ENCODE results near the gene SEZ6L. TPM values are rescaled to one million over a fixed set of nuclear protein-coding genes. Genes with fewer than 3 reads are reported as not detected.

SEZ6L gene
- 8.6 and 11.6 TPM in 2 replicates for total RNA-seq (ENCODE audit: low replicate concordance)
- long read RNA-seq, partial matches to known transcripts, result 3 of 8 reads
- long read RNA-seq, other reads (novel, unspliced or antisense), result 5 of 8 reads

DNA sequence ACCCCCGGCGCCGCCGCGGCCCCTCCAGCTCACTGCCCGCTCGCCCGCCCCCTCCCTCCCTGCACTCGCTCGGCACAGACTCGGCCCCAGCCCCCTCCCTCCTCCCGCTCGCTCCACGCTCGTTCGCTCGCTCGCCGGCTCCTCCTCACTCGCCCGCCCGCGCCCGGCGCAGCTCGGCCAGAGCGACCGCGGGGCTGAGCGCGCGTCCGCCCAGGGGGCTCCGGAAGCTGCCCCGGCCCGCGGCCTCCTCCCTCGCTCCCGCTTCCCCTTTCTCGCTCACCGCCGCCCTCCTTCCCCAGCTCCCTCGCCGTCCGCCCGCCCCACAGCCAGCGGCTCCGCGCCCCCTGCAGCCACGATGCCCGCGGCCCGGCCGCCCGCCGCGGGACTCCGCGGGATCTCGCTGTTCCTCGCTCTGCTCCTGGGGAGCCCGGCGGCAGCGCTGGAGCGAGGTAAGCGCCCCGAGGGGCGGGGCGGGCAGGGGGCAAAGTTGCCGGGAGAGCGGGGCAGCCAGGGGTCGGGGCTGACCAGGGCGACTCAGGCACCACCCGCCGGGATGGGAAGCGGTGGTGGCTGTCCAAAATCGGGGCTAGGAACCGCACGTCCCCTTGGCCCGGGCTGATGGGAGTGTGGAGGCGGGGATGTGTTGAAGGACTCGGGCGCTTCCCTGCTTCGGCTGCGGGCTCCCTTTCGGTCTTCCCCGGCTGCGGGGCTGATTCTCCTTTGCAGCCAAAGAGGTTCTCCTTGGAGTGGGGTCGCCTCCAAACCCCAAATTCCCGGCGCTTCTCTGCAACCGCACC is at the start of gene SEZ6L:
Gene SEZ6L (plus strand): TSS at position 148 of the 797 bp plus-strand sequence. CDS start 208 bp downstream, at position 356.
- no peaks in the 10 kb centered on the region for H3K36me3 Mint-ChIP-seq
- no peak within 1 kb of the TSS for H3K27ac Mint-ChIP-seq
- peak within 1 kb of the TSS; percentile 77 for H3K4me3 Mint-ChIP-seq
- DNase-seq (ENCODE audit: extremely low spot score, unreplicated experiment), result no peak
- H3K27me3 Mint-ChIP-seq, result peaks cover 89% of the 10 kb centered on the region
- peaks cover 6% of the 10 kb centered on the region for H3K4me1 Mint-ChIP-seq (ENCODE audit: unreplicated experiment)
- TF ChIP-seq, protein P1, sequence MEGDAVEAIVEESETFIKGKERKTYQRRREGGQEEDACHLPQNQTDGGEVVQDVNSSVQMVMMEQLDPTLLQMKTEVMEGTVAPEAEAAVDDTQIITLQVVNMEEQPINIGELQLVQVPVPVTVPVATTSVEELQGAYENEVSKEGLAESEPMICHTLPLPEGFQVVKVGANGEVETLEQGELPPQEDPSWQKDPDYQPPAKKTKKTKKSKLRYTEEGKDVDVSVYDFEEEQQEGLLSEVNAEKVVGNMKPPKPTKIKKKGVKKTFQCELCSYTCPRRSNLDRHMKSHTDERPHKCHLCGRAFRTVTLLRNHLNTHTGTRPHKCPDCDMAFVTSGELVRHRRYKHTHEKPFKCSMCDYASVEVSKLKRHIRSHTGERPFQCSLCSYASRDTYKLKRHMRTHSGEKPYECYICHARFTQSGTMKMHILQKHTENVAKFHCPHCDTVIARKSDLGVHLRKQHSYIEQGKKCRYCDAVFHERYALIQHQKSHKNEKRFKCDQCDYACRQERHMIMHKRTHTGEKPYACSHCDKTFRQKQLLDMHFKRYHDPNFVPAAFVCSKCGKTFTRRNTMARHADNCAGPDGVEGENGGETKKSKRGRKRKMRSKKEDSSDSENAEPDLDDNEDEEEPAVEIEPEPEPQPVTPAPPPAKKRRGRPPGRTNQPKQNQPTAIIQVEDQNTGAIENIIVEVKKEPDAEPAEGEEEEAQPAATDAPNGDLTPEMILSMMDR (conservative IDR thresholded peaks at IDR 0.05), result peak; percentile 15
- no peaks in the 10 kb centered on the region for H3K9me3 Mint-ChIP-seq

DNA sequence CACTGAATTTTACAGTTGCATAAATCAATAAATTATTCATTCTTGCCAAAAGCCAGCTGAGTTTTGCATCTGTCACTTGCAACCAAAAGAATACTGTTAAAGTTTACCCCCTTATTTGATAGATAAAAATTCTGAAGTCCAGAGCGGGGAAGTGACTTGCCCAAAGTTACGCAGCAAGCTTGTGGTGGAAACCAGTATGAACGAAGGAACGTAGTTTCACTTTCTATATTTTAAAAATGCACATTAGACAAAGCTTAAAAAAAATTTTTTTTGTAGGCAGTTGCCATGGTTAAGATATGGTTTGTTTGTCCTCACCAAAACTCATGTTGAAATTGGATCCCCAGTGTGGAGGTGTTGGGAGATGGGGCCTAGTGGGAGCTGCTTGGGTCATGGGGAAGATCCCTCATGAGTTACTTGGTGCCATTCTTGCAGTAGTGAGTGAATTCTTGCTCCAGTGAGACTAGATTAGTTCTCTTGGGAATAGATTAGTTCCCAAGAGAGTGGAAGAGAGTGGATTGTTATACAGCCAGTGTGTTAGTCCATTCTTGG is 46.3 kb upstream of the SEZ6L start:
- peaks cover 24% of the 10 kb centered on the region for H3K27me3 Mint-ChIP-seq
- TF ChIP-seq, protein P1 (conservative IDR thresholded peaks at IDR 0.05), result no peak
- no peak overlapping the region for H3K27ac Mint-ChIP-seq
- no peaks in the 10 kb centered on the region for H3K4me1 Mint-ChIP-seq (ENCODE audit: unreplicated experiment)
- no peak overlapping the region for H3K4me3 Mint-ChIP-seq
- no peaks in the 10 kb centered on the region for H3K36me3 Mint-ChIP-seq
- DNase-seq (ENCODE audit: extremely low spot score, unreplicated experiment), result no peak
- no peaks in the 10 kb centered on the region for H3K9me3 Mint-ChIP-seq

DNA sequence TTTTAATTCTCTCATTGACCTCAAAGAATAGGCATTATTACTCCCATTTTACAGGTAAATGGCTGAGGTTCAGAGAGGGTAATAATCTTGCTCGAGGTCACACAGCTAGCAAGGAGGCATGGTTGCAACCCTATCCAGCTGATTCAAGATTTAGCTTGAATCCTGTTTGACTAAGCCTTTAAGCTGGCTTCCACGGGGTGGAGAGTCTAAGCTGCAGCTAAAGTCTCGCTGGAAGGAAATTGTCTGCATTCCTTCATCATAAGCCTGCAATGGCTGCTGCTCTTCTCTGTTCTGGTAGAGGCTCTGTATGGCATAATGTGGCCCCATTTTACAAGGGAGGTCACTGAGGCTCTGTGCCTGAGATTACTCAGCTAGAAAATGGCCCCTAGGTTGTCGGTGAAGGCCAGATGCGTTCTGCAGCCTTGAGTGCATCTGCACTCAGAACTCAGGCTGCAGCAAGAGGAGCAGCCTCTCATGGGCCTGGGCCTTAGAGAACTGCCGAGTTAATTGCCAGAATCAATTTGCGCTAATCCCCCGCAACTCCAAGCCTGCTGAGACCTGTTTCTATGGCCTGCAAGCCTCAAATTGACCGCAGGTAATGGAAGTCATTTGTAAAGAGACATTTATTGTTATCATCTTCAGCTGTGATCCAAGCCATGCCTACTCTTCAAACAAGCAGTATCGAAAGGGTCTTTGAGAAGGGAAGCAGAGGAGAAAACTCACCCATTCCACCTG is 44.1 kb upstream of the SEZ6L start:
- H3K4me3 Mint-ChIP-seq, result no peak overlapping the region
- TF ChIP-seq, protein P1 (conservative IDR thresholded peaks at IDR 0.05), result no peak
- H3K4me1 Mint-ChIP-seq (ENCODE audit: unreplicated experiment), result no peaks in the 10 kb centered on the region
- DNase-seq (ENCODE audit: extremely low spot score, unreplicated experiment), result no peak
- peaks cover 14% of the 10 kb centered on the region for H3K27me3 Mint-ChIP-seq
- H3K9me3 Mint-ChIP-seq, result no peaks in the 10 kb centered on the region
- no peak overlapping the region for H3K27ac Mint-ChIP-seq
- no peaks in the 10 kb centered on the region for H3K36me3 Mint-ChIP-seq

DNA sequence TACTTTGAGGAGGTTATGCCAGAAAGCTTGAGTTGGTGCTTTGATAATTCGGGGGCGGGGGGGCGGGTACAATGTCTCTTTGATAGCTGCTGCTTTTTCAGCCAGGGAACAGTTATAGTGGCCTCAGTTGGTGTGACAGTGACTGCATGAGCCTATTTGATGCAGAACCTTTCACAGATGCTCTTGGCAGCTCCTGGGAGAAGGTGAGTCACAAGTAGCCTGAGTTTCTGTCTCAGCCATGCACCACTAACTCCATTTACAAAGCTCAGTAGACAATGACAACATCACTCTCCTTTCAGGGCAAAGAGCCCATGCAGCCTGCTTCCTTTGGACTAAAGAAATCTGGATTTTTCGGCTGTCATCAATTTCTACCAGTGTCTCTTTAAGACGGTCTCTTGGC is 42.1 kb upstream of the SEZ6L start:
- H3K27me3 Mint-ChIP-seq, result peaks cover 15% of the 10 kb centered on the region
- no peaks in the 10 kb centered on the region for H3K9me3 Mint-ChIP-seq
- TF ChIP-seq, protein P1 (conservative IDR thresholded peaks at IDR 0.05), result no peak
- H3K36me3 Mint-ChIP-seq, result no peaks in the 10 kb centered on the region
- DNase-seq (ENCODE audit: extremely low spot score, unreplicated experiment), result no peak
- no peak overlapping the region for H3K27ac Mint-ChIP-seq
- no peaks in the 10 kb centered on the region for H3K4me1 Mint-ChIP-seq (ENCODE audit: unreplicated experiment)
- H3K4me3 Mint-ChIP-seq, result no peak overlapping the region

DNA sequence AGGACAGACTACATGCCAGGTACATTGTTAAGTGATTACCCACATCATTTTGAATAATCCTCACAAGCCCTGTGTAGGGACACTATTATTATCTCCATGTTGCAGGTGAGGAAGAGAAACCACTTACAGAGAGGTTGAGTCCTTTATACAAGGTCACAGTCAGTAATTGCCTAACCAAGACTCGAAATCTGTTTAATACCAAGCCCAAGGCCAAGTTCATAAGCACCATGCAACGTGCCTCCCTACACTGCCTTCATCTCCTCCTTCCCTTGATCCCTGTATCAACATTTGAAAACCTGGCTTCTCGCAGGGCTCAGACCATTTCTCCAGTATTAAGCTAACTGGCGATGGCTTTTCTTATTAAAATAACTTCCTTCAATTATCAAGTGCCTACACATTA is 41.7 kb upstream of the SEZ6L start:
- H3K27me3 Mint-ChIP-seq, result peaks cover 15% of the 10 kb centered on the region

More for the DNA sequence above, 41.7 kb upstream of the SEZ6L start:
- Mint-ChIP-seq H3K36me3 (no peaks in the 10 kb centered on the region), H3K9me3 (no peaks in the 10 kb centered on the region), H3K4me1 (ENCODE audit: unreplicated experiment) (no peaks in the 10 kb centered on the region), H3K4me3 (no peak overlapping the region), H3K27ac (no peak overlapping the region)
- DNase-seq (ENCODE audit: extremely low spot score, unreplicated experiment), result no peak
- TF ChIP-seq, protein P1 (conservative IDR thresholded peaks at IDR 0.05), result no peak

Measured in type B pancreatic cell (in vitro differentiated cells).